OCI-LY7 (cell line): ENCODE measurements around the gene PRKG1. TPM values are rescaled to one million over a fixed set of nuclear protein-coding genes. Genes with fewer than 3 reads are reported as not detected.

Experiments
- BruUV-seq: library from RNA; stranded (reverse); fragments of 400-500 nt; replicated peaks from 2 replicates; lab custom pipeline; 2021; lab: Mats Ljungman, UMichigan
- CTCF ChIA-PET: fragments of 300-600 bp; sonication (Branson Sonifier 250); formaldehyde crosslinking; loops from one replicate; lab custom pipeline; 2022; ENCODE audit warnings: antibody characterized with exemption; ENCODE audit not compliant: unreplicated experiment; lab: Charles Lee
- POLR2A ChIA-PET: fragments of 300-600 bp; sonication (Branson Sonifier 250); formaldehyde crosslinking; loops from one replicate; lab custom pipeline; 2022; ENCODE audit warnings: antibody characterized with exemption; lab: Charles Lee
- DNase-seq: peaks from one replicate; pipeline ENCODE4 v3.0.0-alpha.2; 2015; ENCODE audit warnings: low spot score
- H2AFZ ChIP-seq: fragments of 200-600 bp; sonication (generic), shearing (Covaris generic); 2 replicates; pipeline ENCODE4 v1.6.1; 2014; ENCODE audit warnings: mild to moderate bottlenecking, antibody characterized with exemption, low read length, moderate library complexity
- H3K27ac ChIP-seq: fragments of 200-600 bp; sonication (generic); 2 replicates; pipeline ENCODE4 v1.5.1; 2014; ENCODE audit warnings: mixed run types, low read depth, mild to moderate bottlenecking, moderate library complexity, low read length, inconsistent platforms; ENCODE audit not compliant: poor library complexity, severe bottlenecking
- H3K36me3 ChIP-seq: fragments of 200-600 bp; sonication (generic); 2 replicates; pipeline ENCODE4 v1.6.1; 2014; ENCODE audit warnings: mild to moderate bottlenecking, antibody characterized with exemption, low read length, moderate library complexity, mixed read lengths; ENCODE audit not compliant: insufficient read depth
- H3K4me1 ChIP-seq: fragments of 200-600 bp; sonication (generic); 2 replicates; pipeline ENCODE4 v1.5.1; 2014; ENCODE audit warnings: mild to moderate bottlenecking, low read length; ENCODE audit not compliant: insufficient read depth, poor library complexity, severe bottlenecking
- H3K4me2 ChIP-seq: fragments of 200-600 bp; sonication (generic); 2 replicates; pipeline ENCODE4 v1.6.1; 2014; ENCODE audit warnings: mild to moderate bottlenecking, low read length
- H3K4me3 ChIP-seq: fragments of 200-600 bp; sonication (generic); 2 replicates; pipeline ENCODE4 v1.5.1; 2014; ENCODE audit warnings: mild to moderate bottlenecking, low read depth, low read length; ENCODE audit not compliant: poor library complexity, severe bottlenecking
- H3K79me2 ChIP-seq: fragments of 200-600 bp; sonication (generic); 2 replicates; pipeline ENCODE4 v1.6.1; 2016; ENCODE audit warnings: low read depth, mild to moderate bottlenecking, low read length, moderate library complexity, mixed read lengths; ENCODE audit not compliant: insufficient read depth
- H3K9me2 ChIP-seq: fragments of 200-600 bp; sonication (generic); 2 replicates; pipeline ENCODE4 v1.6.1; 2016; ENCODE audit warnings: mild to moderate bottlenecking, low read length, mixed read lengths; ENCODE audit not compliant: insufficient read depth
- H3K9me3 ChIP-seq: fragments of 200-600 bp; sonication (generic); 2 replicates; pipeline ENCODE4 v1.6.1; 2014; ENCODE audit warnings: mild to moderate bottlenecking, mixed run types, low read length, mixed read lengths
- H4K20me1 ChIP-seq: fragments of 200-600 bp; sonication (generic); 2 replicates; pipeline ENCODE4 v1.6.1; 2014; ENCODE audit warnings: mild to moderate bottlenecking, antibody characterized with exemption, low read length, moderate library complexity, mixed read lengths; ENCODE audit not compliant: insufficient read depth
- CTCF ChIP-seq: fragments of 200-600 bp; sonication (generic); conservative IDR thresholded peaks from 2 replicates; pipeline ENCODE4 v1.5.1; 2014; ENCODE audit warnings: mild to moderate bottlenecking, antibody characterized with exemption, low read length, moderate library complexity, mixed read lengths
- EZH2phosphoT487 ChIP-seq: fragments of 200-600 bp; sonication (generic); IDR thresholded peaks from 2 replicates; pipeline ENCODE4 v1.6.1; 2018; ENCODE audit warnings: low read depth, borderline replicate concordance, mild to moderate bottlenecking, mixed run types, antibody characterized with exemption, low read length, moderate library complexity, mixed read lengths
- intact Hi-C: fragments of 100-400 bp; cut with micrococcal nuclease; formaldehyde crosslinking; loops from one replicate; pipeline ENCODE4 v1.10.0; 2022; ENCODE audit not compliant: unreplicated experiment
- total RNA-seq, 2 experiments: library from RNA; depleted of rRNA in 1 of 2; stranded (reverse); fragments of >200 nt in 1 of 2; shearing (Covaris generic) in 1 of 2; gene quantifications; 2 replicates each; pipeline ENCODE4 v1.2.3, GENCODE V29; 2014 to 2022

Gene PRKG1
- total RNA-seq, 2 experiments from 2014 or later: not detected

- intact Hi-C loops: no loop called here
- Histone ChIP-seq H4K20me1 (no peaks in the 10 kb centered on the region), H3K4me2 (no peak overlapping the region), H3K27ac (no peak overlapping the region), H3K4me1 (no peaks in the 10 kb centered on the region), H2AFZ (no peak overlapping the region), H3K4me3 (no peak overlapping the region), H3K9me3 (no peaks in the 10 kb centered on the region), H3K79me2 (no peaks in the 10 kb centered on the region), H3K9me2 (no peaks in the 10 kb centered on the region), H3K36me3 (no peaks in the 10 kb centered on the region)
- ChIA-PET POLR2A (interaction anchor here (0.7 to 0.9 kb wide), 2 partner anchors 172 to 199 kb away, joined by 3 read pairs; no protein-coding TSS in a partner anchor), CTCF (no interaction called here)
- BruUV-seq: no TSS peak
- TF ChIP-seq EZH2phosphoT487 (no peak), CTCF (no peak)
- no peak for DNase-seq
Measured at GRCh38 chr10:51532044-51532443, 457.8 kb downstream of the PRKG1 start.

GRCh38 chr10:51542853-51543252, 468.6 kb downstream of the PRKG1 start:
- Histone ChIP-seq H3K4me2 (no peak overlapping the region), H3K9me3 (no peaks in the 10 kb centered on the region), H3K36me3 (no peaks in the 10 kb centered on the region), H3K79me2 (no peaks in the 10 kb centered on the region), H3K4me1 (no peaks in the 10 kb centered on the region), H2AFZ (no peak overlapping the region), H4K20me1 (no peaks in the 10 kb centered on the region), H3K4me3 (no peak overlapping the region), H3K9me2 (no peaks in the 10 kb centered on the region), H3K27ac (no peak overlapping the region)
- intact Hi-C loops: no loop called here
- no peak for DNase-seq
- POLR2A ChIA-PET: no interaction called here
- CTCF ChIA-PET: no interaction called here
- TF ChIP-seq CTCF: no peak
- TF ChIP-seq EZH2phosphoT487: no peak
- no TSS peak for BruUV-seq

- BruUV-seq: no TSS peak
- CTCF ChIA-PET: no interaction called here
- DNase-seq: no peak
- Histone ChIP-seq H3K4me1 (no peaks in the 10 kb centered on the region), H4K20me1 (no peaks in the 10 kb centered on the region), H2AFZ (no peak overlapping the region), H3K27ac (no peak overlapping the region), H3K79me2 (no peaks in the 10 kb centered on the region), H3K4me2 (no peak overlapping the region), H3K9me3 (no peaks in the 10 kb centered on the region), H3K9me2 (no peaks in the 10 kb centered on the region), H3K36me3 (no peaks in the 10 kb centered on the region), H3K4me3 (no peak overlapping the region)
- intact Hi-C loops: no loop called here
- TF ChIP-seq CTCF (no peak), EZH2phosphoT487 (no peak)
- POLR2A ChIA-PET: no interaction called here
Measured at GRCh38 chr10:51544933-51545332, 470.6 kb downstream of the PRKG1 start.
